ENCODE measurements around the gene ALKBH3. TPM values are rescaled to one million over a fixed set of nuclear protein-coding genes. Genes with fewer than 3 reads are reported as not detected.

Gene ALKBH3
- total and polyA plus RNA-seq, 11 donors, result 13.1 to 24.7 (median 20.5) TPM

- Histone ChIP-seq H3K4me3 (no peak overlapping the region), H3K27me3 (peaks cover 0 to 21% (median 0%) of the 10 kb centered on the region in 9 donors), H3K9me3 (no peaks in the 10 kb centered on the region), H3K4me1 (peaks cover 0 to 41% (median 18%) of the 10 kb centered on the region in 12 donors), H3K36me3 (peaks cover 0 to 3% (median 0%) of the 10 kb centered on the region in 9 donors), H3K27ac (peak overlapping the region in 5 of 12 donors; percentile 13 to 59 (median 26))
- 76 to 89% (median 83%) methylated on average over 1 of the region's 1 CpG for WGBS, 4 donors
- no peak for TF ChIP-seq POLR2A (IDR thresholded peaks at IDR 0.05)
- TF ChIP-seq, protein P1, sequence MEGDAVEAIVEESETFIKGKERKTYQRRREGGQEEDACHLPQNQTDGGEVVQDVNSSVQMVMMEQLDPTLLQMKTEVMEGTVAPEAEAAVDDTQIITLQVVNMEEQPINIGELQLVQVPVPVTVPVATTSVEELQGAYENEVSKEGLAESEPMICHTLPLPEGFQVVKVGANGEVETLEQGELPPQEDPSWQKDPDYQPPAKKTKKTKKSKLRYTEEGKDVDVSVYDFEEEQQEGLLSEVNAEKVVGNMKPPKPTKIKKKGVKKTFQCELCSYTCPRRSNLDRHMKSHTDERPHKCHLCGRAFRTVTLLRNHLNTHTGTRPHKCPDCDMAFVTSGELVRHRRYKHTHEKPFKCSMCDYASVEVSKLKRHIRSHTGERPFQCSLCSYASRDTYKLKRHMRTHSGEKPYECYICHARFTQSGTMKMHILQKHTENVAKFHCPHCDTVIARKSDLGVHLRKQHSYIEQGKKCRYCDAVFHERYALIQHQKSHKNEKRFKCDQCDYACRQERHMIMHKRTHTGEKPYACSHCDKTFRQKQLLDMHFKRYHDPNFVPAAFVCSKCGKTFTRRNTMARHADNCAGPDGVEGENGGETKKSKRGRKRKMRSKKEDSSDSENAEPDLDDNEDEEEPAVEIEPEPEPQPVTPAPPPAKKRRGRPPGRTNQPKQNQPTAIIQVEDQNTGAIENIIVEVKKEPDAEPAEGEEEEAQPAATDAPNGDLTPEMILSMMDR (IDR thresholded peaks at IDR 0.05), result no peak
- intact Hi-C loops (cut with DNase I), result loop anchor here in 6 of 10 donors (2.0 to 10.0 kb wide), 8 partner anchors 34 to 89 kb away; no protein-coding TSS in a partner anchor
- ATAC-seq (no peak), DNase-seq (no peak)
These were observed 67.2 kb downstream of the ALKBH3 start for GRCh38 chr11:43947815-43948214.

DNA sequence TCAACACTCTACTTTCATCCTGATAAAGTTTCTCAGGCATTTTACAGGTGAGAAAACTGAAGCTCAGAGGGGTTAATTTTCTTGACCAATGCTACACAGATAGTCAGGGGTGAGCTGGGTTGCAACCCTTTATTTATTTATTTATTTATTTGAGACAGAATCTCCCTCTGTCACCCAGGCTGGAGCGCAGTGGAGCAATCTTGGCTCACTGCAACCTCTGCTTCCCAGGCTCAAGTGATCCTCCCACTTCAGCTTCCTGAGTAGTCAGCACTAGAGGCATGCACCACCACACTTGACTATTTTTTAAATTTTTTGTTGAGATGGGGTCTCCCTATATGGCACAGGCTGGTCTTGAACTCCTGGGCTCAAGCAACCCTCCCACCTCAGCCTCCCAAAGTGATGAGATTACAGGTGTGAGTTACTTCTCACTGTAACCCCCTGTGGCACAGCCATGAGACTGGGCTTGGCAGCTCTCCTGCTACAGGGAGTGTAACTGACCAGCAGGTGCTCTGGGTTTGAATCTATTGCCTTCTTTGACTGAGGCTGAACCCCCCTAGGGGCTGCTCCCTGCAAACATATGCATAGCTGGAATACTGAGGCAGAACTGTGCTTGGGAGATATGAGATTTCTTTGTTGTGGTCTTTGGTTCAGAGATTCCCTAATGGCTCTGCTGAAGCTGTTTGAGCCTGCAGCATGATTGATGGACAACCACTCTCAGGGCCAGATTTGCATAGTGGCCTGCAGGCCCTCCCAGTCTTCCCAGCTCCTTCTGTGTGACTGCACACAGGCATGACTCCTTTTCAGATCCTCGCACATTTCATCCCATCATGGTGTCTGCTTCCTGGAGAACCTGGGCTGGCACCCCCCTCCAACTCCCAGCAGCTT, 68.0 kb downstream of the ALKBH3 start:
- intact Hi-C loops (cut with DNase I), result loop anchor here in 4 of 10 donors (5.0 to 10.0 kb wide), 5 partner anchors 34 to 89 kb away; no protein-coding TSS in a partner anchor
- Histone ChIP-seq H3K9me3 (no peaks in the 10 kb centered on the region), H3K27me3 (peaks cover 0 to 17% (median 0%) of the 10 kb centered on the region in 9 donors), H3K36me3 (peaks cover 0 to 1% (median 0%) of the 10 kb centered on the region in 9 donors), H3K4me3 (no peak overlapping the region), H3K4me1 (peaks cover 0 to 41% (median 17%) of the 10 kb centered on the region in 12 donors), H3K27ac (peak overlapping the region in 1 of 12 donors; percentile 13)
- ATAC-seq (no peak), DNase-seq (no peak)
- no peak for TF ChIP-seq POLR2A (IDR thresholded peaks at IDR 0.05)
- TF ChIP-seq, protein P1 (IDR thresholded peaks at IDR 0.05), result no peak
- 74 to 81% (median 76%) methylated on average over 2 of the region's 2 CpGs for WGBS, 4 donors

DNA sequence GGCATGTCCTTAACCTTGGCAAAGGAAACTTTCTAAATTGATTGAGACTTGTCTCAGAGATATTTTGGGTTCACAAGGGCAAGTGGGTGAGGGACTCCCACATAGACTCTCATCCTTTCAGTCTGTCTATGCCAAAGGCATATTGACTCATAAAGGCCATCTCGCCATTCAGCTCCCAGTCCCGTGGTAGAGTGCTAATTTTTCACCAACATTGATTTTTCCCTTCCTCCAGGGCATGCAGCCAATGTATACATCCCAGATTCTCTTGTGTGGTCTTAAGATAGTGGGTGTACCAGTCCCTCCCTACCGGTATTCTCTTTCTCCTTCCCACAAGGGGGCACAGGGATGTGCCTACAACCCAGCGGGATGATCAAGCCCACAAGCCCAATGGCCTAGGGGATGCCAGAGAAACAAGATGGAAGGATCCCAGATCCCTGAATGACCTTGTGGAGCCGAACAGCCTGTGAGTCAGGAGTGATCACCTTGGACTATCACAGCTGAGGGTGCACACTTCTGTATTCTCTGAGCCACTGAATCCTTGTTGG, 69.8 kb downstream of the ALKBH3 start:
- Histone ChIP-seq H3K36me3 (no peaks in the 10 kb centered on the region), H3K27me3 (no peaks in the 10 kb centered on the region), H3K4me3 (no peak overlapping the region), H3K4me1 (peaks cover 0 to 27% (median 4%) of the 10 kb centered on the region in 12 donors), H3K9me3 (no peaks in the 10 kb centered on the region), H3K27ac (no peak overlapping the region)
- DNase-seq, result no peak
- TF ChIP-seq, protein P1 (IDR thresholded peaks at IDR 0.05), result no peak
- no peak for TF ChIP-seq POLR2A (IDR thresholded peaks at IDR 0.05)
- no peak for ATAC-seq
- WGBS, 4 donors, result 65 to 82% (median 67%) methylated on average over 5 of the region's 5 CpGs
- intact Hi-C loops (cut with DNase I), result no loop called here

- Histone ChIP-seq H3K9me3 (no peaks in the 10 kb centered on the region), H3K27ac (no peak overlapping the region), H3K27me3 (no peaks in the 10 kb centered on the region), H3K4me3 (no peak overlapping the region), H3K4me1 (peaks cover 0 to 26% (median 3%) of the 10 kb centered on the region in 12 donors), H3K36me3 (no peaks in the 10 kb centered on the region)
- TF ChIP-seq POLR2A (IDR thresholded peaks at IDR 0.05), result no peak
- TF ChIP-seq, protein P1 (IDR thresholded peaks at IDR 0.05), result no peak
- WGBS, 4 donors, result 38 to 66% (median 61%) methylated on average over 1 of the region's 1 CpG
- ATAC-seq (peak in 1 of 4 donors; percentile 25), DNase-seq (no peak)
- intact Hi-C loops (cut with DNase I), result no loop called here
These were observed 70.6 kb downstream of the ALKBH3 start for GRCh38 chr11:43951231-43951630.

Data from heart left ventricle (tissue), 16 donors.